DND-41 (cell line): Measurements from ENCODE around the gene PSMB4.
"Not testable (repeated sequence)": the region's sequence is repeated elsewhere in the genome, so short reads cannot be mapped to it uniquely, and the experiment has no call there.

Source experiments
- ATAC-seq: fragments of 200-7000 bp; cut with Tn5 transposase; 3 replicates; pipeline ENCODE4 v1.9.1; 2021; ENCODE audit warnings: low read depth; ENCODE audit not compliant: insufficient read depth
- DNase-seq: peaks from one replicate; pipeline ENCODE4 v3.0.0-alpha.2; 2020
- H2AFZ ChIP-seq: 2 replicates; pipeline ENCODE4 v1.6.0; 2012; ENCODE audit warnings: low read depth, low read length
- H3K27ac ChIP-seq: 2 replicates; pipeline ENCODE4 v1.5.1; 2012; ENCODE audit warnings: low read length, inconsistent platforms
- H3K27me3 ChIP-seq: fragments of 200-600 bp; sonication (generic); 2 replicates; pipeline ENCODE4 v1.6.0; 2012; ENCODE audit warnings: low read length, mild to moderate bottlenecking, inconsistent platforms; ENCODE audit not compliant: insufficient read depth, poor library complexity
- H3K36me3 ChIP-seq: 2 replicates; pipeline ENCODE4 v1.5.1; 2012; ENCODE audit warnings: low read length, inconsistent platforms; ENCODE audit not compliant: insufficient read depth
- H3K4me1 ChIP-seq: 2 replicates; pipeline ENCODE4 v1.5.1; 2012; ENCODE audit warnings: mild to moderate bottlenecking, low read length; ENCODE audit not compliant: insufficient read depth
- H3K4me2 ChIP-seq: 2 replicates; pipeline ENCODE4 v1.6.0; 2012; ENCODE audit warnings: mild to moderate bottlenecking, moderate library complexity, low read length, inconsistent platforms; ENCODE audit not compliant: insufficient read depth
- H3K4me3 ChIP-seq, 2 experiments: fragments of 200-600 bp in 1 of 2; shearing (Covaris generic) in 1 of 2; 2 replicates each; pipeline ENCODE4 v1.5.1; 2012 to 2016; ENCODE audit warnings: inconsistent platforms in 2 of 2, low read length in 2 of 2, mild to moderate bottlenecking in 2 of 2, low read depth in 1 of 2, moderate library complexity in 1 of 2
- H3K79me2 ChIP-seq: 2 replicates; pipeline ENCODE4 v1.6.0; 2012; ENCODE audit warnings: low read length, inconsistent platforms; ENCODE audit not compliant: insufficient read depth
- H3K9ac ChIP-seq: 2 replicates; pipeline ENCODE4 v1.6.0; 2012; ENCODE audit warnings: low read depth, mild to moderate bottlenecking, inconsistent platforms, low read length, moderate library complexity
- H3K9me3 ChIP-seq: 2 replicates; pipeline ENCODE4 v1.5.1; 2012; ENCODE audit warnings: low read length, moderate library complexity, mild to moderate bottlenecking, inconsistent platforms; ENCODE audit not compliant: insufficient read depth, severe bottlenecking
- H4K20me1 ChIP-seq: 2 replicates; pipeline ENCODE4 v1.6.0; 2012; ENCODE audit warnings: low read length; ENCODE audit not compliant: insufficient read depth
- EZH2 ChIP-seq: IDR thresholded peaks from 3 replicates; pipeline ENCODE4 v1.6.1; 2012; ENCODE audit warnings: borderline replicate concordance, low read depth, mild to moderate bottlenecking, moderate library complexity, low read length, inconsistent platforms; ENCODE audit not compliant: severe bottlenecking
- TF ChIP-seq, protein P1 (sequence below): IDR thresholded peaks from 2 replicates; pipeline ENCODE4 v1.5.1; 2012; ENCODE audit warnings: borderline replicate concordance, low read length, moderate library complexity, mild to moderate bottlenecking; ENCODE audit not compliant: poor library complexity, severe bottlenecking; ENCODE audit errors: extremely low read depth

The PSMB4 gene

DNA sequence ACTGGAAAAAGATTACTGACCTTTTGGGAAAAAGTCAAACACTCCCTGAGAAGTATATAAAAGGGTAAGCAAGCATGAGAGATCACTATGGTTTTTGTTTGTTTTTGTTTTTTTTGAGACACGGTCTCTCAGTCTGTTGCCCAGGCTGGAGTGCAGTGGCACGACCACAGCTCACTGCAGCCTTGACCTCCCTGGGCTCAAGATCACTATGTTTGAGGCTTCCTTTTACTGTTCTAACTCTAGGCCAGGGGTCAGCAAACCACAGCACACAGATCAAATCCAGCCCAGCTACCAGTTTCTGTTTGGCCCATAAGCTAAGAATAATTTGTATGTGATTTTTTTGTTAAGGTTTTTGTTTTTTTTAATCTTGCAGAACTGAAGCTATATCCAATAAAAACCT, 25.7 kb downstream of the PSMB4 start:
- TF ChIP-seq, protein P1, sequence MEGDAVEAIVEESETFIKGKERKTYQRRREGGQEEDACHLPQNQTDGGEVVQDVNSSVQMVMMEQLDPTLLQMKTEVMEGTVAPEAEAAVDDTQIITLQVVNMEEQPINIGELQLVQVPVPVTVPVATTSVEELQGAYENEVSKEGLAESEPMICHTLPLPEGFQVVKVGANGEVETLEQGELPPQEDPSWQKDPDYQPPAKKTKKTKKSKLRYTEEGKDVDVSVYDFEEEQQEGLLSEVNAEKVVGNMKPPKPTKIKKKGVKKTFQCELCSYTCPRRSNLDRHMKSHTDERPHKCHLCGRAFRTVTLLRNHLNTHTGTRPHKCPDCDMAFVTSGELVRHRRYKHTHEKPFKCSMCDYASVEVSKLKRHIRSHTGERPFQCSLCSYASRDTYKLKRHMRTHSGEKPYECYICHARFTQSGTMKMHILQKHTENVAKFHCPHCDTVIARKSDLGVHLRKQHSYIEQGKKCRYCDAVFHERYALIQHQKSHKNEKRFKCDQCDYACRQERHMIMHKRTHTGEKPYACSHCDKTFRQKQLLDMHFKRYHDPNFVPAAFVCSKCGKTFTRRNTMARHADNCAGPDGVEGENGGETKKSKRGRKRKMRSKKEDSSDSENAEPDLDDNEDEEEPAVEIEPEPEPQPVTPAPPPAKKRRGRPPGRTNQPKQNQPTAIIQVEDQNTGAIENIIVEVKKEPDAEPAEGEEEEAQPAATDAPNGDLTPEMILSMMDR, result no peak
- no peak for TF ChIP-seq EZH2
- ATAC-seq (no peak), DNase-seq (no peak)
- no peak overlapping the region for H3K4me3 ChIP-seq
- H3K4me2 ChIP-seq, result no peak overlapping the region
- H3K27me3 ChIP-seq, result no peaks in the 10 kb centered on the region
- H3K9me3 ChIP-seq, result no peaks in the 10 kb centered on the region
- peaks cover 10% of the 10 kb centered on the region for H4K20me1 ChIP-seq
- peaks cover 96% of the 10 kb centered on the region for H3K36me3 ChIP-seq
- no peaks in the 10 kb centered on the region for H3K4me1 ChIP-seq
- H2AFZ ChIP-seq, result no peak overlapping the region
- no peak overlapping the region for H3K9ac ChIP-seq
- no peak overlapping the region for H3K27ac ChIP-seq
- H3K79me2 ChIP-seq, result peaks cover 22% of the 10 kb centered on the region

- Histone ChIP-seq H3K27ac (no peak overlapping the region), H3K9me3 (no peaks in the 10 kb centered on the region), H2AFZ (no peak overlapping the region), H3K36me3 (peaks cover 88% of the 10 kb centered on the region), H3K79me2 (peaks cover 51% of the 10 kb centered on the region), H3K9ac (no peak overlapping the region), H4K20me1 (peaks cover 27% of the 10 kb centered on the region), H3K4me1 (no peaks in the 10 kb centered on the region), H3K4me3 (no peak overlapping the region), H3K4me2 (no peak overlapping the region), H3K27me3 (no peaks in the 10 kb centered on the region)
- ATAC-seq, result no peak
- TF ChIP-seq EZH2, result no peak
- DNase-seq, result no peak
Observed at GRCh38 chr1:151428068-151428467, 28.7 kb downstream of the PSMB4 start.

GRCh38 chr1:151433827-151434226, 34.5 kb downstream of the PSMB4 start:
- not testable (repeated sequence) for H3K27ac ChIP-seq, ATAC-seq, H3K4me3 ChIP-seq

DNA sequence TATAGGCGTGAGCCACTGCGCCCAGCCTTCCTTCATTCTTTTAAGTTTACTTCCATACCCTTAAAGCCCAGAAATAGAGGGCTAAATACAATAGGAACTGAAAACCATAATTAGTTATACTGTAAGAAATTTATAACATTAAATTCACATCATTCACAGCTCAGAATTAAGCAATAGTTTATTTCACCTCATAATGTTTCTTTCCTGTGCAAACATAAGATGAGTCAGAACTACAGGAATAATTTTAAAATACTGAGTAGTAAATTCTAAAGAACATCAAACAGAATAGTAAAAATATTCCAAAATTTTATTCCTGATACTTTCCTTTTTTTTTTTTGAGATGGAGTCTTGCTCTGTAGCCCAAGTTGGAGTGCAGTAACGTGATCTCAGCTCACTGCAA, 35.8 kb downstream of the PSMB4 start:
- H3K4me3 ChIP-seq, result no peak overlapping the region
- no peak overlapping the region for H3K4me2 ChIP-seq
- TF ChIP-seq, protein P1, result no peak
- no peak for TF ChIP-seq EZH2
- no peak for ATAC-seq
- H3K9me3 ChIP-seq, result no peaks in the 10 kb centered on the region
- no peak overlapping the region for H3K9ac ChIP-seq
- H3K27ac ChIP-seq, result no peak overlapping the region
- H3K36me3 ChIP-seq, result peaks cover 55% of the 10 kb centered on the region
- peaks cover 64% of the 10 kb centered on the region for H4K20me1 ChIP-seq
- H3K4me1 ChIP-seq, result no peaks in the 10 kb centered on the region
- H2AFZ ChIP-seq, result no peak overlapping the region
- H3K79me2 ChIP-seq, result peaks cover 99% of the 10 kb centered on the region
- no peaks in the 10 kb centered on the region for H3K27me3 ChIP-seq
- DNase-seq, result no peak

More at GRCh38 chr1:151433827-151434226, 34.5 kb downstream of the PSMB4 start:
- not testable (repeated sequence) for H3K9me3 ChIP-seq, H3K4me1 ChIP-seq, DNase-seq, H2AFZ ChIP-seq, H3K4me2 ChIP-seq, H3K27me3 ChIP-seq, H3K9ac ChIP-seq
- peaks cover 96% of the 10 kb centered on the region for H3K79me2 ChIP-seq
- peaks cover 60% of the 10 kb centered on the region for H3K36me3 ChIP-seq
- peaks cover 59% of the 10 kb centered on the region for H4K20me1 ChIP-seq

DNA sequence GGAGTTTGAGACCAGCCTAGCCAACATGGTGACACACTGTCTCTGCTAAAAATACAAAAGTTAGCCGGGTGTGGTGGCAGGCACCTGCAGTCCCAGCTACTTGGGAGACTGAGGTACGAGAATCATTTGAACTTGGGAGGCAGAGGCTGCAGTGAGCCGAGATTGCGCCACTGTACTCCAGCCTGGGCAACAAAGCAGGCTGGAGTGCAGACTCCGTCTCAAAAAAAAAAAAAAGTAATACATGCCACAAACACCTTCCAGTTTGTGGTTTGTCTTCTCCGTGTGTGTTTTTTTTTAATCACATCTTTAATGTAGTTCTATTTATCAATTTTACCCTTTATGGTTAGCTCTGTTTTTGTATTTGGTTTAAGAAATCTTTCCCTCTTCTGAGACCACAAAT, 37.6 kb downstream of the PSMB4 start:
- H3K9me3 ChIP-seq, result no peaks in the 10 kb centered on the region
- DNase-seq, result no peak
- H3K27ac ChIP-seq, result no peak overlapping the region
- peaks cover 64% of the 10 kb centered on the region for H4K20me1 ChIP-seq
- H3K27me3 ChIP-seq, result no peaks in the 10 kb centered on the region
- H3K4me2 ChIP-seq, result no peak overlapping the region
- peaks cover 59% of the 10 kb centered on the region for H3K36me3 ChIP-seq
- no peak overlapping the region for H3K4me3 ChIP-seq
- no peak for ATAC-seq
- no peak for TF ChIP-seq EZH2
- TF ChIP-seq, protein P1, result no peak
- no peak overlapping the region for H3K9ac ChIP-seq
- H3K4me1 ChIP-seq, result no peaks in the 10 kb centered on the region
- no peak overlapping the region for H2AFZ ChIP-seq
- H3K79me2 ChIP-seq, result peaks cover 99% of the 10 kb centered on the region

- not testable (repeated sequence) for H3K4me2 ChIP-seq, H3K9ac ChIP-seq, H3K4me1 ChIP-seq, H2AFZ ChIP-seq, ATAC-seq, H3K27ac ChIP-seq, DNase-seq, H3K4me3 ChIP-seq, H3K27me3 ChIP-seq, H3K9me3 ChIP-seq
- Histone ChIP-seq H3K36me3 (peaks cover 58% of the 10 kb centered on the region), H4K20me1 (peaks cover 67% of the 10 kb centered on the region), H3K79me2 (peaks cover 99% of the 10 kb centered on the region)
Observed at GRCh38 chr1:151437396-151437795, 38.0 kb downstream of the PSMB4 start.
